ENCODE data around the gene ATF2. TPM values are rescaled to one million over a fixed set of nuclear protein-coding genes. Genes with fewer than 3 reads are reported as not detected.

Gene ATF2
- total and polyA plus RNA-seq, 2 donors (not counting 1 experiment from before 2014, with no cell fraction given): 23.6 to 66.8 TPM

DNA sequence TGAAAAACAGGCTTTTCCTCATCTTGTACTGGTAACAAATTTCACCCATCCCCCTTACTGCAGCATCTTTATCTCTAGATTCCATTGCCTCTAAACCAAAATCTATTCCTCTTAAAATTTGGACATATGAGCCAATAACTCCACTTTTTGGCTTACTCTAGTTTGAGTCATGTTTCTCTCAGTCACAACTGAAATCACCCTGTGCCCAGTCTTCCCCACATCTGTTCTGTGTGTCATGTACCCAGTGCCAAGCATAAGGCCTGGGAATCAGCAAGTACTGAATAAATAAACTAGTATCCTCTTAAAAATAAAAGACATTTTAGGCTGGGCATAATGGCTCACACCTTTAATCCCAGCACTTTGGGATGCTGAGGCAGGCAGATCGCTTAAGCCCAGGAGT, 142.1 kb downstream of the ATF2 start:
- intact Hi-C loops (cut with micrococcal nuclease): no loop called here

DNA sequence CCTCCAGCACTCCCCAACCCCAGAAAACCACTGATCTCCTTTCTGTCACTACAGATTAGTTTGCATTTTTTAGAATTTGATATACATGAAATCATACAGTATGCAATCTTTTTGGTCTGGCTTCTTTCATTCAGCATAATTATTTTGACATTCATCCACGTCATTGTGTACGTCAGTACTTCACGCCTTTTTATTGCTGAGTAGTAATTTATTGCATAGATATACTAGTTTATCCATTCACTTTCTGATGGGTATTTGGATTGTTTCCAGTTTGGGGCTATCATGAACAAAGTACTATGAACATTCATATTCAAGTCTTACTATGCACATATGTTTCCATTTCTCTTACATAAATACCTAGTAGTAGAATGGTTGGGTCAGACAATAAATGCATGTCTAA, 142.8 kb downstream of the ATF2 start:
- H3K4me1 Mint-ChIP-seq: no peaks in the 10 kb centered on the region
- no peak overlapping the region for H3K4me2 ChIP-seq (replicated peaks; ENCODE audit: low read depth, low read length, poor library complexity, severe bottlenecking)
- H3K4me3 ChIP-seq (ENCODE audit: control extremely low read depth in 1 of 5, extremely low read depth in 1 of 5, insufficient read depth in 1 of 5, low read depth in 2 of 5, low read length in 4 of 5): no peak overlapping the region
- H2AFZ ChIP-seq (ENCODE audit: insufficient read depth, low read depth, low read length, poor library complexity, severe bottlenecking): no peak overlapping the region
- H3K9ac ChIP-seq (ENCODE audit: low read length): no peak overlapping the region
- no peak overlapping the region for H3K4me3 Mint-ChIP-seq
- H3K9me3 ChIP-seq (ENCODE audit: control extremely low read depth in 1 of 3, control insufficient read depth in 2 of 3, insufficient read depth in 1 of 3, low read length in 2 of 3): peaks cover 0 to 5% (median 0%) of the 10 kb centered on the region in 3 donors
- no peak overlapping the region for H3K27ac Mint-ChIP-seq
- no peaks in the 10 kb centered on the region for H3K9me3 Mint-ChIP-seq (ENCODE audit: insufficient read depth)
- no peaks in the 10 kb centered on the region for H4K20me1 ChIP-seq (ENCODE audit: control insufficient read depth, insufficient read depth, low read length, poor library complexity, severe bottlenecking)
- intact Hi-C loops (cut with micrococcal nuclease): no loop called here
- H3K79me2 ChIP-seq (ENCODE audit: control insufficient read depth, insufficient read depth, low read length): no peaks in the 10 kb centered on the region
- WGBS (ENCODE audit: insufficient coverage): no CpG with 5 or more reads among the region's 3 CpGs
- TF ChIP-seq, protein P1, sequence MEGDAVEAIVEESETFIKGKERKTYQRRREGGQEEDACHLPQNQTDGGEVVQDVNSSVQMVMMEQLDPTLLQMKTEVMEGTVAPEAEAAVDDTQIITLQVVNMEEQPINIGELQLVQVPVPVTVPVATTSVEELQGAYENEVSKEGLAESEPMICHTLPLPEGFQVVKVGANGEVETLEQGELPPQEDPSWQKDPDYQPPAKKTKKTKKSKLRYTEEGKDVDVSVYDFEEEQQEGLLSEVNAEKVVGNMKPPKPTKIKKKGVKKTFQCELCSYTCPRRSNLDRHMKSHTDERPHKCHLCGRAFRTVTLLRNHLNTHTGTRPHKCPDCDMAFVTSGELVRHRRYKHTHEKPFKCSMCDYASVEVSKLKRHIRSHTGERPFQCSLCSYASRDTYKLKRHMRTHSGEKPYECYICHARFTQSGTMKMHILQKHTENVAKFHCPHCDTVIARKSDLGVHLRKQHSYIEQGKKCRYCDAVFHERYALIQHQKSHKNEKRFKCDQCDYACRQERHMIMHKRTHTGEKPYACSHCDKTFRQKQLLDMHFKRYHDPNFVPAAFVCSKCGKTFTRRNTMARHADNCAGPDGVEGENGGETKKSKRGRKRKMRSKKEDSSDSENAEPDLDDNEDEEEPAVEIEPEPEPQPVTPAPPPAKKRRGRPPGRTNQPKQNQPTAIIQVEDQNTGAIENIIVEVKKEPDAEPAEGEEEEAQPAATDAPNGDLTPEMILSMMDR (IDR thresholded peaks at IDR 0.05): no peak
- no peak for TF ChIP-seq EZH2 (IDR thresholded peaks at IDR 0.05; ENCODE audit: borderline replicate concordance, insufficient read depth, low read depth, low read length, poor library complexity, severe bottlenecking)
- ChIA-PET POLR2A (interaction anchor here (0.6 kb wide), 1 partner anchor 148 kb away, joined by 3 read pairs; no protein-coding TSS in a partner anchor), CTCF (interaction anchor here (0.5 kb wide), 1 partner anchor 15 kb away, joined by 3 read pairs; no protein-coding TSS in a partner anchor)
- H3K27me3 ChIP-seq (replicated peaks in 1 of 4; ENCODE audit: control extremely low read depth in 1 of 4, control insufficient read depth in 3 of 4, insufficient read depth in 4 of 4, low read length in 3 of 4): no peaks in the 10 kb centered on the region
- H3K36me3 ChIP-seq (replicated peaks in 1 of 2; ENCODE audit: control extremely low read depth in 1 of 2, control insufficient read depth in 1 of 2, extremely low read depth in 1 of 2, insufficient read depth in 2 of 2, low read length in 1 of 2): no peaks in the 10 kb centered on the region
- no peak for ATAC-seq (ENCODE audit: low read depth)
- H3K4me1 ChIP-seq (ENCODE audit: control insufficient read depth in 2 of 2, insufficient read depth in 2 of 2, low read length in 2 of 2): no peaks in the 10 kb centered on the region
- H3K27ac ChIP-seq (ENCODE audit: low read length in 2 of 2): no peak overlapping the region
- H3K27me3 Mint-ChIP-seq: peaks cover 3% of the 10 kb centered on the region
- no peak for DNase-seq

More for the DNA sequence above, 142.1 kb downstream of the ATF2 start:
- Mint-ChIP-seq H3K27me3 (peaks cover 3% of the 10 kb centered on the region), H3K27ac (no peak overlapping the region), H3K4me3 (no peak overlapping the region), H3K4me1 (no peaks in the 10 kb centered on the region), H3K9me3 (ENCODE audit: insufficient read depth) (no peaks in the 10 kb centered on the region)
- Histone ChIP-seq H3K4me2 (replicated peaks; ENCODE audit: low read depth, low read length, poor library complexity, severe bottlenecking) (no peak overlapping the region), H3K27ac (ENCODE audit: low read length in 2 of 2) (no peak overlapping the region), H3K27me3 (replicated peaks in 1 of 4; ENCODE audit: control extremely low read depth in 1 of 4, control insufficient read depth in 3 of 4, insufficient read depth in 4 of 4, low read length in 3 of 4) (no peaks in the 10 kb centered on the region), H3K9me3 (ENCODE audit: control extremely low read depth in 1 of 3, control insufficient read depth in 2 of 3, insufficient read depth in 1 of 3, low read length in 2 of 3) (peaks cover 0 to 5% (median 0%) of the 10 kb centered on the region in 3 donors), H3K4me1 (ENCODE audit: control insufficient read depth in 2 of 2, insufficient read depth in 2 of 2, low read length in 2 of 2) (no peaks in the 10 kb centered on the region), H3K36me3 (replicated peaks in 1 of 2; ENCODE audit: control extremely low read depth in 1 of 2, control insufficient read depth in 1 of 2, extremely low read depth in 1 of 2, insufficient read depth in 2 of 2, low read length in 1 of 2) (no peaks in the 10 kb centered on the region), H4K20me1 (ENCODE audit: control insufficient read depth, insufficient read depth, low read length, poor library complexity, severe bottlenecking) (no peaks in the 10 kb centered on the region), H3K9ac (ENCODE audit: low read length) (no peak overlapping the region), H3K79me2 (ENCODE audit: control insufficient read depth, insufficient read depth, low read length) (no peaks in the 10 kb centered on the region), H3K4me3 (ENCODE audit: control extremely low read depth in 1 of 5, extremely low read depth in 1 of 5, insufficient read depth in 1 of 5, low read depth in 2 of 5, low read length in 4 of 5) (no peak overlapping the region), H2AFZ (ENCODE audit: insufficient read depth, low read depth, low read length, poor library complexity, severe bottlenecking) (no peak overlapping the region)
- TF ChIP-seq, protein P1 (IDR thresholded peaks at IDR 0.05): no peak
- ChIA-PET CTCF (interaction anchor here (0.5 to 0.7 kb wide), 2 partner anchors 14 to 1563 kb away, joined by 3 read pairs; no protein-coding TSS in a partner anchor), POLR2A (no interaction called here)
- WGBS (ENCODE audit: insufficient coverage): 100% methylated on average over 1 of the region's 1 CpG
- no peak for ATAC-seq (ENCODE audit: low read depth)
- DNase-seq: no peak
